Uterus (tissue), 4 donors: ENCODE results near the gene KHK. TPM values are rescaled to one million over a fixed set of nuclear protein-coding genes. Genes with fewer than 3 reads are reported as not detected.

Experiments
- DNase-seq, 2 donors: peaks; one replicate each; pipeline ENCODE4 v3.0.0-alpha.2; 2019 to 2020
- H3K27ac ChIP-seq, 2 donors: fragments of 200-600 bp; sonication (generic); 1 replicate in 1 of 2; 2 replicates in 1 of 2; pipeline ENCODE4 v1.5.1; 2016 to 2018
- H3K27me3 ChIP-seq, 2 donors: fragments of 200-600 bp; sonication (generic); one replicate each; pipeline ENCODE4 v1.5.1; 2018 to 2019; ENCODE audit warnings: control low read depth in 1 of 2
- H3K36me3 ChIP-seq, 2 donors: fragments of 200-600 bp; sonication (generic); one replicate each; pipeline ENCODE4 v1.5.1; 2019; ENCODE audit warnings: control low read depth in 1 of 2
- H3K4me1 ChIP-seq, 2 donors: fragments of 200-600 bp; sonication (generic); one replicate each; pipeline ENCODE4 v1.5.1; 2018 to 2019; ENCODE audit warnings: control low read depth in 1 of 2
- H3K4me3 ChIP-seq, 2 donors: fragments of 200-600 bp; sonication (generic); 1 replicate in 1 of 2; 2 replicates in 1 of 2; pipeline ENCODE4 v1.5.1; 2018 to 2019; ENCODE audit warnings: mild to moderate bottlenecking in 1 of 2
- H3K9me3 ChIP-seq, 2 donors: fragments of 200-600 bp; sonication (generic); one replicate each; pipeline ENCODE4 v1.5.1; 2019; ENCODE audit warnings: control low read depth in 1 of 2
- POLR2A ChIP-seq, 2 donors: fragments of 450-650 bp; IDR thresholded peaks; one replicate each; pipeline ENCODE4 v1.6.1; 2016; ENCODE audit warnings: antibody characterized with exemption in 2 of 2, mild to moderate bottlenecking in 1 of 2, moderate library complexity in 1 of 2
- intact Hi-C: fragments of 100-400 bp; cut with DNase I; formaldehyde crosslinking; loops from one replicate; pipeline ENCODE4 v1.15.1; 2023; ENCODE audit warnings: low total_unique reads
- total RNA-seq, 4 donors: library from RNA; depleted of rRNA in 3 of 4; stranded (reverse); fragments of >200 nt in 3 of 4; gene quantifications; one replicate each; pipeline versions ENCODE4 v1.1.0 to v1.2.4, GENCODE V29; 2014 to 2023
- TF ChIP-seq, protein P1 (sequence below), 4 experiments: fragments of 200-600 bp in 2 of 4; fragments of 450-650 bp in 2 of 4; sonication (generic) in 2 of 4; IDR thresholded peaks; one replicate each; pipeline ENCODE4 v1.5.1; 2016 to 2019; ENCODE audit warnings: antibody characterized with exemption in 4 of 4, mild to moderate bottlenecking in 2 of 4, moderate library complexity in 1 of 4
- donor health status: DM: yes; HTN: yes; CAD: no.

The KHK gene
- total RNA-seq, 4 donors from 2014 or later, result 1.0 to 21.6 (median 5.4) TPM

DNA sequence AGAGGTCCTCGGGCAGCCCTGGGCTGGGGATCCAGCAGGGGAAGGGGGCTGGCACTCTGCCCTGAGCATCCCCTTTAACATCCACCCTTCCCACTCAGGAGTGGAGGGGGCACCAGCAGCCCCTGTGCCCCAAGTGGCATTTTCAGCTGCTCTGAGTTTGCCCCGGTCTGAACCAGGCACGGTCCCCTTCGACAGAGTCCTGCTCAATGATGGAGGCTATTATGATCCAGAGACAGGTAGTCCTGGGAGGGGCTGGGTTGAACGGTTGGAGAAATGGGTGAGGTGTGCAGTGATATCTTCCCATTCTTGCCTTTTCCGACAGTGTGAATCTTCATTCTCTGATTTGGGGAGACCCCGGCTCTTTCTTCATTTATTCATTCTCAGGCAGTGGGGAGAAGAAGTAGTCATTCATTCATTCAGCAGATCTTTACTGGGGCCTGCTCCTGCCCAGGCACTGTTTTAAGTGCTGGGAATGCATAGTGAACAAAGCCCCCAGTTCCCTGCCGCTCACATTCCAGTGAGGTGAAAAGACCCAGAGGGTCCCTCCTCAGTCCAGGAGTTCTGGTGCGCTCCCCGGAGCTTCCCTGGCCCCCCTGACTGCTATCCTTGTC, 1.4 kb upstream of the KHK start:
- intact Hi-C loops, result no loop called here
- Histone ChIP-seq H3K36me3 (no peaks in the 10 kb centered on the region), H3K4me1 (peaks cover 5 to 23% of the 10 kb centered on the region in 2 donors), H3K9me3 (no peaks in the 10 kb centered on the region), H3K27me3 (no peaks in the 10 kb centered on the region), H3K4me3 (peak overlapping the region; percentile 48 to 62), H3K27ac (peak overlapping the region; percentile 82 to 85)
- TF ChIP-seq, protein P1, sequence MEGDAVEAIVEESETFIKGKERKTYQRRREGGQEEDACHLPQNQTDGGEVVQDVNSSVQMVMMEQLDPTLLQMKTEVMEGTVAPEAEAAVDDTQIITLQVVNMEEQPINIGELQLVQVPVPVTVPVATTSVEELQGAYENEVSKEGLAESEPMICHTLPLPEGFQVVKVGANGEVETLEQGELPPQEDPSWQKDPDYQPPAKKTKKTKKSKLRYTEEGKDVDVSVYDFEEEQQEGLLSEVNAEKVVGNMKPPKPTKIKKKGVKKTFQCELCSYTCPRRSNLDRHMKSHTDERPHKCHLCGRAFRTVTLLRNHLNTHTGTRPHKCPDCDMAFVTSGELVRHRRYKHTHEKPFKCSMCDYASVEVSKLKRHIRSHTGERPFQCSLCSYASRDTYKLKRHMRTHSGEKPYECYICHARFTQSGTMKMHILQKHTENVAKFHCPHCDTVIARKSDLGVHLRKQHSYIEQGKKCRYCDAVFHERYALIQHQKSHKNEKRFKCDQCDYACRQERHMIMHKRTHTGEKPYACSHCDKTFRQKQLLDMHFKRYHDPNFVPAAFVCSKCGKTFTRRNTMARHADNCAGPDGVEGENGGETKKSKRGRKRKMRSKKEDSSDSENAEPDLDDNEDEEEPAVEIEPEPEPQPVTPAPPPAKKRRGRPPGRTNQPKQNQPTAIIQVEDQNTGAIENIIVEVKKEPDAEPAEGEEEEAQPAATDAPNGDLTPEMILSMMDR (IDR thresholded peaks at IDR 0.05), result no peak
- peak in 1 of 2 donors; percentile 2 for TF ChIP-seq POLR2A (IDR thresholded peaks at IDR 0.05)
- DNase-seq, result peak in 1 of 2 donors; percentile 40

DNA sequence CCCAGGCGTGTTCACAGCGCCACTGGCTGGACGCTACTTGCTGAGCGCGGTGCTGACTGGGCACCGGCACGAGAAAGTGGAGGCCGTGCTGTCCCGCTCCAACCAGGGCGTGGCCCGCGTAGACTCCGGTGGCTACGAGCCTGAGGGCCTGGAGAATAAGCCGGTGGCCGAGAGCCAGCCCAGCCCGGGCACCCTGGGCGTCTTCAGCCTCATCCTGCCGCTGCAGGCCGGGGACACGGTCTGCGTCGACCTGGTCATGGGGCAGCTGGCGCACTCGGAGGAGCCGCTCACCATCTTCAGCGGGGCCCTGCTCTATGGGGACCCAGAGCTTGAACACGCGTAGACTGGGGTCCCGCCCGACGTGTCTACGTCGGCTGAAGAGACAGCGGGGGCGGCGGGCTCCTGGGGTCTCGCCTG, 891 bp upstream of the KHK start:
- Histone ChIP-seq H3K9me3 (no peaks in the 10 kb centered on the region), H3K27ac (peak overlapping the region; percentile 82 to 85), H3K27me3 (no peaks in the 10 kb centered on the region), H3K36me3 (no peaks in the 10 kb centered on the region), H3K4me3 (peak overlapping the region; percentile 48 to 62), H3K4me1 (peaks cover 5 to 23% of the 10 kb centered on the region in 2 donors)
- intact Hi-C loops, result no loop called here
- TF ChIP-seq, protein P1 (IDR thresholded peaks at IDR 0.05), result peak; percentile 52 to 62 (median 58)
- TF ChIP-seq POLR2A (IDR thresholded peaks at IDR 0.05), result no peak
- peak; percentile 75 to 80 for DNase-seq

DNA sequence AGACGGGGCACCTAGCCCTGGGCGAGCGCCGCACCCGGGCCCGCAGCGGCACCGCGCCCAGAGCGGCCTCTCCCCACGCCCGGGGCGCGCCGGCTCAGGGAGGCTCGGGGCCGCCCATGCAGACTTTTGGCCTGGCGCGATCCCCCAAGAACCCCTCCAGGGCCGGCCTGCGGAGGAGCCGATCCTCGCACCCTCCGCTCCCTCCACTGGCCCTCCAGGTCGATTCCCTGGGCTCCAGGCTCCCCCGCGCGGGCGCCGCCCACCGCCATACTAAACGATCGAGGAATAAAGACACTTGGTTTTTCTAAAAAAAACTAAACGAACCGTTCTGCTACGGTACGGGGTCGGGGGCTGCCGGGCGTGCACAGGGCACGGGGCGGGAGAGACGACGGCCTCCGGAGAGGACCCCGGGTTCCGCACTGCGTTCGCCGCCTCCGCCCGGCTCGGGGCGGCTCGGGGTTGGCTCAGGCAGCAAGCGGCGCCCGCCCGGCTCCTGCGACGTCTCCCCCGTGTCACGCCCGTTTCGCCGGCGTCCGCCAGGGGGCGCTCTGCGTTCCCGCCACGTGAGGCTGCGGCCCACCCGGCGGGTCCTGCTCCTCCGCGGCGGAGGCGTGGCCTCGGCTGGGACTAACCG, 365 bp upstream of the KHK start:
- intact Hi-C loops, result no loop called here
- peaks cover 5 to 23% of the 10 kb centered on the region in 2 donors for H3K4me1 ChIP-seq
- DNase-seq, result peak; percentile 92 to 98
- H3K27ac ChIP-seq, result peak overlapping the region; percentile 82 to 85
- no peaks in the 10 kb centered on the region for H3K27me3 ChIP-seq
- peak overlapping the region; percentile 48 to 62 for H3K4me3 ChIP-seq
- no peaks in the 10 kb centered on the region for H3K9me3 ChIP-seq
- no peaks in the 10 kb centered on the region for H3K36me3 ChIP-seq
- TF ChIP-seq, protein P1 (IDR thresholded peaks at IDR 0.05), result peak; percentile 66 to 98 (median 94)
- TF ChIP-seq POLR2A (IDR thresholded peaks at IDR 0.05), result peak; percentile 47 to 61

DNA sequence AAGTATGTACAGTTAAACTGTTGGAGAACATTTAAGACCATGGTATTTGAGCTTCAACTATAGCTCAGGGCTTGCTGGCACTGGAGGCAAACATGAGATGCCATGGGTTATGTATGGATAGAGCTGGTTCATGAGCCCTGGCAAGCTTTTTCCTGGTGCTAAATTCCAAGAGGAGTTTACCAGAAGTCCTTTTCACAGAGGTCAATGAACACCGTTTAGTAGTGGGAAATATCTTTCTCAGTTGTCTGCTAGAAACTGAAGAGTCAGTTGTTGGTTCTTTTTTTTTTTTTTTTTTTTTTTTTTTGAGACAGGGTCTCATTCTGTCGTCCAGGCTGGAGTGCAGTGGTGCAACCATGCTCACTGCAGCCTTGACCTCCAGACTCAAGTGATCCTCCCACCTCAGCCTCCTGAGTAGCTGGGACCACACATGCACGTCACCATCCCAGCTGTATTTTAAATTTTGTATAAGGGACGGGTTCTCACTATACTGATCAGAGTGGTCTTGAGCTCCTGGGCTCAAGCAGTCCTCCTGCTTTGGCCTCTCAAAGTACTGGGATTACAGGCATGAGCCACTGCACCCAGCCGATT, 1.3 kb downstream of the KHK start:
- DNase-seq, result no peak
- no peak for TF ChIP-seq POLR2A (IDR thresholded peaks at IDR 0.05)
- TF ChIP-seq, protein P1 (IDR thresholded peaks at IDR 0.05), result no peak
- intact Hi-C loops, result no loop called here

DNA sequence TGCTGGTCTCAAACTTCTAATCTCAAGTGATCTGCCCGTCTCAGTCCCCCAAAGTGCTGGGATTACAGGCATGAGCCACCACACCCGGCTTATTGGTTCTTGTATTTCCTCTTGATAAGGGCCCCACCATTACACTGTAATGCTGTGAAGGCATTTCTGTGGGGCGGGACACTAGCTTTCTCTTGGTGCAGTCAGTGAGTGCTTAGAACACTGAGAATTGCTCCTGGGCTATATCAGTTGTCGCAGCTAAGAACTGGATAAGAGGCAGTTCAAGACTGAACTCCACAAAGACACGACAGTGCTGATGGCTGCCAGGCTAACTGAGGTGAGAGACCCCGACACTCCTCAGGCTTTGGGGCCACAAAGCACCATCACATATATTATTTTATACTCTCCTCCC, 2.1 kb downstream of the KHK start:
- no peak for DNase-seq
- Histone ChIP-seq H3K27ac (no peak overlapping the region), H3K4me3 (no peak overlapping the region), H3K27me3 (no peaks in the 10 kb centered on the region), H3K36me3 (no peaks in the 10 kb centered on the region), H3K4me1 (peaks cover 0 to 12% of the 10 kb centered on the region in 2 donors), H3K9me3 (no peaks in the 10 kb centered on the region)
- intact Hi-C loops, result no loop called here
- TF ChIP-seq POLR2A (IDR thresholded peaks at IDR 0.05), result no peak
- TF ChIP-seq, protein P1 (IDR thresholded peaks at IDR 0.05), result no peak

More for the DNA sequence above, 1.3 kb downstream of the KHK start:
- Histone ChIP-seq H3K4me3 (no peak overlapping the region), H3K36me3 (no peaks in the 10 kb centered on the region), H3K4me1 (peaks cover 0 to 12% of the 10 kb centered on the region in 2 donors), H3K9me3 (no peaks in the 10 kb centered on the region), H3K27ac (no peak overlapping the region), H3K27me3 (no peaks in the 10 kb centered on the region)
